GM10266 (cell line): Measurements from ENCODE around the gene DEDD.

ENCODE experiments used
- DNase-seq: peaks from one replicate; pipeline ENCODE4 v3.0.0; 2012; ENCODE audit errors: extremely low spot score
- CTCF ChIP-seq: IDR thresholded peaks from 2 replicates; pipeline ENCODE4 v1.5.1; 2012; ENCODE audit warnings: mild to moderate bottlenecking, low read depth; ENCODE audit not compliant: control insufficient read depth, insufficient read depth; ENCODE audit errors: missing control alignments

Gene DEDD

GRCh38 chr1:161080441-161081405 is 51.7 kb downstream of the DEDD start:
- TF ChIP-seq CTCF = no peak

DNA sequence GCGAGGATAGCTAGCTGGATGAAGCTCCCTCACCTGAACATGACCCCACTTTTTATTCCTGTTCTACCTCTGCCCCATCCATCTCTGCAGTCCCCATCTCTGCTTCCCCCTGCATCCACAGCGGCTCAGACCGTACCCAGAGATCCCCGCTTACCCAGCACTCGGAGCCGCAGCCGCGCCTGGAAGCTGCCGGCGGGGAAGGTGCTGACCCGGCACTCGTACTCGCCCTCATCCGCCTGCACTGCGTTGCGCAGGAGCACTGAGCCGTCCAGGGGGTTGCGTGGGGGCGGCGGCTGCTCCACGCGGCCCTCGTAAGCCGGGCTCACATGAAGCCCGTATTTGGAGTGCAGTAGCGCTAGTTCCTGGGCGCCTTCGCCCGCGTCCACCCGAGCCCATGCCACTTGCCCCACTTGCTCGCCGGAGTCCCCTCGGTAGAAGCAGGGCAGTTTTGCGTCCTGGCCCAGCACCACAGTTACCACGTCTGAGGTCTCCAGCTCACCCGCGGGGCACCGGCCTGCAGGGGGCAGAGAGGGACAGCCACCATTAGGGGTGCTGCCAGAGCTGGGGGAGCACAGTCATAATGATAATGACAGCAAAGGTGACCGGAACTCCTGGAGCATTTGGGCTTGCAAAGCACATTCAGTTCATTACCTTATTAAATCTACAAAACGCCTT is 52.9 kb downstream of the DEDD start:
- TF ChIP-seq CTCF = peak; percentile 7
- DNase-seq = no peak

More at GRCh38 chr1:161080441-161081405, 51.7 kb downstream of the DEDD start:
- no peak for DNase-seq

DNA sequence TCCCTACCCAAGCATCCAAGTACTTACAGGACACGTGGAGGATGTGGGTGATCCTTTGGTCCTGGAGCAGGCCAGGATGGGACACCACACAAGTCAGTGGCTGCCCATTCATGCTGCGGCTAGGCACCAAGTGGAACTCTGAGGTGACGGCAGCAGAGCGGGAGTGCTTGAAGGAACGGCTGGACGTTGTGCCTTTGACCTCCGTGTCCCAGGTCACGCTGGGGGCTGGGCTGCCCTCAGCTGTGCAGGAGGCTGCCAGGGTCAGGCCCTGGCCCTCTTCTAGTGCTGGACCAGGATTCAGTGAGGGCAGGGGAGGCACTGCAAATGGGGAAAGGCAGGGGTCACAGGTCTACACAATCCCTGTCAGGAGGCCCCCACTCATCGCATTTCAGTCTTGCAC is 55.0 kb downstream of the DEDD start:
- no peak for DNase-seq
- TF ChIP-seq CTCF = no peak

GRCh38 chr1:161076410-161076809 is 56.1 kb downstream of the DEDD start:
- no peak for DNase-seq

DNA sequence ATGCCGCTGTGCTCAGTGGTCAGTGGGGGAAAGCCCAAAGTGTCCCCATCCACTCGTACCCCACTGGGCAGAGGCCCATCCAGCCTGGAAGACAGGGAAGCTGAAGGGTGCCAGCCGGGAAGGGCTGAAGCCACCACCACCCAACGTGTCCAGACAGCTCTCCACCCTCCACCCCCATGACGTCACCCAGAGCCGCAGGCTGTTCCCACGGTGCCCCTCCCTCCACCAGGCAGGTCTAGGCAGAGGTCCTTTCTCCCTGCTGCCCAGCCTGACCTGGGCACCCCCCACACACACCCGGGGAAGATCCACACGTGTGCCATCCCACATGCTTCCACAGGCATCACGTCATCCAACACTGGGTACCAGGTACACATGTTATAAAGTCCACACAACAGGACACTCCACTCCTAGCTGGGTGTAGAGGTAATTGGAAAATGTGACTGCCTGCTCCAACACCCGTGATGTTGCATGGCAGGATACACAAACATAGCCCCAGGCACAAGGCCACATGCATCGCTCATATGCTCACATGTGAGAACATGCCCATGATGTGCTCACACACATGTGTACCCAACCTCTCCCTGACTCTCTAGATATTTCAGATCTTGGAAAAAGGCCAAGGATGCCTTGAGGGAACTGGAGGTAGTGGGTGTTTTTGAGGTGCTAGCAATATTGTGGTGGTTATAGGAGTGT is 57.6 kb downstream of the DEDD start:
- TF ChIP-seq CTCF = no peak
- DNase-seq = no peak

More at GRCh38 chr1:161076410-161076809, 56.1 kb downstream of the DEDD start:
- TF ChIP-seq CTCF = no peak

GRCh38 chr1:161073474-161074121 is 58.9 kb downstream of the DEDD start:
- no peak for TF ChIP-seq CTCF
- DNase-seq = no peak
